Retinal pigment epithelial cell (primary cell): ENCODE measurements around the gene CREB3.

Source experiments
- DNase-seq: peaks from one replicate; pipeline ENCODE4 v3.0.0-alpha.2; 2010; ENCODE audit warnings: low read depth
- H3K4me3 ChIP-seq: 2 replicates; pipeline ENCODE4 v1.5.1; 2011; ENCODE audit warnings: mild to moderate bottlenecking, low read length, control low read depth, moderate library complexity
- TF ChIP-seq, protein P1 (sequence below): conservative IDR thresholded peaks from 2 replicates; pipeline ENCODE4 v1.5.1; 2011; ENCODE audit warnings: low read depth, low read length, control low read depth, inconsistent platforms

CREB3 gene

DNA sequence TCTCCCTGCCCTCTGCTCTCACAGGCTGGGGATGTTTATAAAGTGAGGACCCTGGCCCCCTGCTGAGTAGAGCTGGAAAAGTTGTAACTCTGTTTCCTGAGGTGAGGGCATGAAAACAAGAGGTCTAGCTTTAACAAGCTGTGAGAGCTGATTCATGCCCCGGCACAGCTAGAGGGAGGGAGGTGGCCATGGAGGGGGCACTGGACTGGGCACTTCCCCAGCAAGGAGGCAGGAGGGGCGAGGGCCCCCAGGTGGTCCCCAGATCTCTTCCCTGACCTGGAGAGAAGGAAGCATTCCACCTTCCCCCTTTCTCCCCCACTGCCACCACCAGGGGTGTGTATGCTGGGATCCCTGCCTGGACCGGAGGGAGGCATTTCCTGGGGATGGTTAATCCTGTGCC, 21.8 kb downstream of the CREB3 start, which contains the start of gene MSMP:
MSMP (minus strand) TSS at position 13 of the 400 bp plus-strand sequence. CDS start 147 bp downstream, outside the sequence.
- TF ChIP-seq, protein P1, sequence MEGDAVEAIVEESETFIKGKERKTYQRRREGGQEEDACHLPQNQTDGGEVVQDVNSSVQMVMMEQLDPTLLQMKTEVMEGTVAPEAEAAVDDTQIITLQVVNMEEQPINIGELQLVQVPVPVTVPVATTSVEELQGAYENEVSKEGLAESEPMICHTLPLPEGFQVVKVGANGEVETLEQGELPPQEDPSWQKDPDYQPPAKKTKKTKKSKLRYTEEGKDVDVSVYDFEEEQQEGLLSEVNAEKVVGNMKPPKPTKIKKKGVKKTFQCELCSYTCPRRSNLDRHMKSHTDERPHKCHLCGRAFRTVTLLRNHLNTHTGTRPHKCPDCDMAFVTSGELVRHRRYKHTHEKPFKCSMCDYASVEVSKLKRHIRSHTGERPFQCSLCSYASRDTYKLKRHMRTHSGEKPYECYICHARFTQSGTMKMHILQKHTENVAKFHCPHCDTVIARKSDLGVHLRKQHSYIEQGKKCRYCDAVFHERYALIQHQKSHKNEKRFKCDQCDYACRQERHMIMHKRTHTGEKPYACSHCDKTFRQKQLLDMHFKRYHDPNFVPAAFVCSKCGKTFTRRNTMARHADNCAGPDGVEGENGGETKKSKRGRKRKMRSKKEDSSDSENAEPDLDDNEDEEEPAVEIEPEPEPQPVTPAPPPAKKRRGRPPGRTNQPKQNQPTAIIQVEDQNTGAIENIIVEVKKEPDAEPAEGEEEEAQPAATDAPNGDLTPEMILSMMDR = no peak
- no peak within 1 kb of the TSS for H3K4me3 ChIP-seq
- DNase-seq = no peak

DNA sequence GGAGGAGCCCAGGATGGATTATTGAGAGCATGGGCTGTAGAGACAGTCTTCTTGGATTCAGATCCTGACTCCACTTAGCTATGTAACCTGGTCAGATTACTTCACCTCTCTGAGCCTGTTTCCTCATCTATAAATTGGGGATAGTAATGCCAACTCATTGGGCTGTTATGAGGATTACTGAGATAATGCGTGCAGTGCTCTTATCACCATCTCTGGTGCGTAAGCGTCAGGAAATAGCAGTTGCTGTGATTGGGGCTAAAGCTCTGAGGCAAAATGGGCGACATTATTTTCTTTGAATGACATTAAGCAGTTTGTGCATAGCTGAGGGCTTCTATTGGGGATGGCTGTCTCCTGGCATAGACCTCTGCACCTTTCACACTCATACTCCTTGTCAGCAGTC, 22.6 kb downstream of the CREB3 start:
- TF ChIP-seq, protein P1 = no peak
- H3K4me3 ChIP-seq = no peak overlapping the region
- DNase-seq = no peak

DNA sequence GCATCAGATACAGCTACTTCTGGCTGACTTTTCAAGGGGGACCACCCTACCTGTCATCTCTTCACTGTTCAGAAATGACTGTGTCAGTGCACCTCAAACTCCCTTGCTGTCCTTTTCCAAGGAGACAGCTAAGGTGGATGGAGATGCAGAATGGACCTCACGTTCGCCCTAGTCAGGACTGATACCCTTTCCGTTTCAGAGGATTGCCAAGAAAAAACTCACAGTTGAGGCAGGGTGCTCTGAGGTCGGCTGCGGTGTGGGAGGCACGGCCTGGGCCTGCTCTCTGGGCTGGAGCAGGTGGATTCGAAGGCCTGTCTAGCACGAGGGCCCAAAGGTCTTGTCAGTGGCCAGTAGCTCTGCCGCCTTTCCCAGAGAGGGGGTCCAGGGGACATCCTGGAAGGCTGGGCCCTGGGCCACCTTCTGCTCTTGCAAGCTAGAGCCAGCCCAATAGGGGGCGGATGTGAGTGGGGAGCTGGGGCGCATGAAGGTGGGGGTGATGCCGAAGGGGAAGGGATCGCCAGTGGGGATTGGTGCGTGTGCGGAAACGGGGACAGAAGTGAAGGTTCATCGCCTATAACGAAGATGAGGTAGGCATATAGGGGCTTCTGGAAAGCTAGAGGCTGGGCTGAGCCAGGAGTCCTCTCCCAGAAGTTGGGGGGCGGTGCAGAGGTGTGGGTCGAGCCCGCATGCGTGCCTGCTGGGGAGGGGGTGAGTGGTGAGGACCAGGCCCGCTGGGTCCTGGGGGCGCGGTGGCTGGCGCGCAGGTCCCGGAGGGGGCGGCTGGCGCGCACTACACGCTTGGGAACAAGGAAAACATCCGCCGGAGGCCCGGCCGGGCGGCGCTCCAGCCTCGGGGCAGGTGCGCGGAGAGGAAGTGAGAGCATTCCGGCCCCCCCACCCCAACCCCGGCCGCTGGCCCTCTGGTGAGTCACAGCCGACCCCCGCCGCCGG, 24.1 kb downstream of the CREB3 start:
- TF ChIP-seq, protein P1 = peak; percentile 87
- peak overlapping the region; percentile 83 for H3K4me3 ChIP-seq
- DNase-seq = no peak

DNA sequence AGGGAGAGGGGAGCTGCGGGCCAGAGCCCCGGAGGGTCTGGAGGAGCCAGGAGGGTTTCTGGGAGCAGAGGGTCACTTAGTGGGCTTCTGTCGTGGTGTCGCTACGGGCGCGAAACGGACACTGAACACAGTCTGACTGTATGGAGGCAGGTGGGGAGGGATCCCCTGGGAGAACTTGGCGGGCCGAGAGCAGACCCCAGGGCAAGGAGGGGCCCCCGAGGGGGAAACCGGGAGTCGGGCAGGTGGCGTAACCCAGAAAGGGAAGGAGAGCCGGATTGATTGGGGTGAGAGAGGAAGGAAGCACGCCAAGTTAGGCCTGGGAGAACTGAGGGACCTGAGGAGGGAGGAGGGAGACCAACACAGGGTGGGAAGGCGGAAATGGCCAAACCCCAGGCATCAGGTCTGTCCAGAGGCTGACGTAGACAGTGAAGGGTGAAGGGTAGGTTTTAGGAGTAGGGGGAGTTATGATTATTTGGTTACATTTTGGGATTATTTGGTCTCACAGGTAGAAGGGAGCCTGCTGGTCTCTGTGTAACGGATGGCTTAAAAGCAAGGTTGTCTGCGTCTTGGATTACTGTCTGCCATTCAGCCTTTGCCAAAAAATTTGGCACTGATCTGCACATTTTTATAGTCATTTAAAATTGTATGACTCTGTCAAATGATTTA, 24.9 kb downstream of the CREB3 start:
- TF ChIP-seq, protein P1 = no peak
- no peak for DNase-seq
- H3K4me3 ChIP-seq = peak overlapping the region; percentile 83

DNA sequence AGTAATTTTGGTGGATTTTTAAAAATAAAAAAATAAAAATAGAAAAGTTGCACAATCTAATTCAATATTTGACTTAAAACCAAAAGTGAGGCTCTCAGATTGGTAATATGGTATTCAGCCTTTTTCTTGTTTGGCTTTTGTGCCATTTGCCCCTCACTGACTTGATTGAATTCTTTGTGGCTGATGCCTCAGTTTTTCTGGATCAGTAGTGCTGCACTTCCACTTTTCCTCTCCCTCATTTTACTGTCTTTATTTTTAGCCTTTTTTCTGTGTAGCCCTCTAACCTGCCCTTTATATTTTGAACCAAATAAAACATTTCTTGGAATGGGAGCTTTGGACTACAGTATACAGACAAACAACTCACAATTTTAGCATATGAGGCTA, 25.4 kb downstream of the CREB3 start:
- TF ChIP-seq, protein P1 = no peak
- peak overlapping the region; percentile 83 for H3K4me3 ChIP-seq
- no peak for DNase-seq

DNA sequence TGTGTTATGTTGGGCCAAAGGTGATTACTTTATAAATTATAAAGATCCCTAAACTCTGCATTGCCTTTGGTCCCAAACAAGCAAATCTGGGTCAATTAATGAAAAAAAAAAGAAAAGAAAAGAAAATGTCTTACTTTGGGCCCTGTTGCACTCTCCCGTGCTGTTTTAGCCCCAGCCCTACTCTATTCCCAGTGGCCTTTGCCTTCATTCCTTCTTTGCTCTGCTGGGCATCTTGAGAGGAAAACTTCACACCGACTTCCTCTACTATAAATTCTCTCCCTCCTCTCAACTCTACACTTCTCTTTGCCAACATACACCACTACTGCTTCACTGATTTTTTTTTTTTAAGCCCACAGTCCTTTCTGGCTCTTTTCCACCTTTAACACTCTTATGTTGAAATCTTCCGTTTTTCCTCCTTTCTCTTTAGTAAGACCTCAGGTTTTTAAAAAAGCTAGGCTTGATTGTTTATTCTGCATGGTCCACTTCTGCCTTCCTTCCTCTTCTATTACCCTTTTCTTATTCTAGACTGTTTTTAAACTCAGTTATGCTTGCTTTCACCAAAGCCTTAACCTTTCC, 26.1 kb downstream of the CREB3 start:
- H3K4me3 ChIP-seq = no peak overlapping the region
- no peak for DNase-seq
- TF ChIP-seq, protein P1 = no peak
